ENCODE measurements around the gene FOXP1. TPM values are rescaled to one million over a fixed set of nuclear protein-coding genes. Genes with fewer than 3 reads are reported as not detected.
A peak's percentile ranks its signal among the peaks of the same experiment; 100 is the strongest.

Gene FOXP1
- total RNA-seq, 4 donors from 2014 or later, result 169 to 300 (median 202) TPM

- no peaks in the 10 kb centered on the region for H3K27me3 ChIP-seq
- no peaks in the 10 kb centered on the region for H3K9me3 ChIP-seq
- WGBS, 2 donors (ENCODE audit: low coverage in 1 of 2), result 24 to 40% methylated on average over 3 of the region's 3 CpGs
- H3K4me3 ChIP-seq, result no peak overlapping the region
- H3K27ac ChIP-seq, result peak overlapping the region; percentile 82 to 92 (median 88)
- H3K4me1 ChIP-seq, result peaks cover 17 to 100% (median 63%) of the 10 kb centered on the region in 3 donors
- TF ChIP-seq POLR2AphosphoS5 (IDR thresholded peaks at IDR 0.05), result peak; percentile 41
- TF ChIP-seq EP300 (IDR thresholded peaks at IDR 0.05), result no peak
- peak in 2 of 4 experiments; percentile 35 to 38 for TF ChIP-seq CTCF (IDR thresholded peaks at IDR 0.05)
- H3K36me3 ChIP-seq, result peaks cover 3 to 45% of the 10 kb centered on the region in 2 donors
- peak; percentile 58 for ATAC-seq
These were observed 594.4 kb downstream of the FOXP1 start for GRCh38 chr3:70989174-70989573.

- Histone ChIP-seq H3K9me3 (no peaks in the 10 kb centered on the region), H3K27me3 (no peaks in the 10 kb centered on the region), H3K27ac (peak overlapping the region; percentile 82 to 92 (median 88)), H3K36me3 (peaks cover 3 to 38% of the 10 kb centered on the region in 2 donors), H3K4me1 (peaks cover 27 to 100% (median 69%) of the 10 kb centered on the region in 3 donors), H3K4me3 (no peak overlapping the region)
- TF ChIP-seq POLR2AphosphoS5 (IDR thresholded peaks at IDR 0.05) (peak; percentile 41), EP300 (IDR thresholded peaks at IDR 0.05) (no peak), CTCF (IDR thresholded peaks at IDR 0.05) (no peak)
- 60 to 68% methylated on average over 3 to 4 of the region's 4 CpGs for WGBS, 2 donors (ENCODE audit: low coverage in 1 of 2)
- peak; percentile 61 for ATAC-seq
These were observed 595.4 kb downstream of the FOXP1 start for GRCh38 chr3:70988111-70988510.

GRCh38 chr3:70985572-70985971 lies 598.0 kb downstream of the FOXP1 start:
- no peak overlapping the region for H3K4me3 ChIP-seq
- no peaks in the 10 kb centered on the region for H3K9me3 ChIP-seq
- peaks cover 42 to 100% (median 75%) of the 10 kb centered on the region in 3 donors for H3K4me1 ChIP-seq
- WGBS, 2 donors (ENCODE audit: low coverage in 1 of 2), result 37 to 46% methylated on average over 4 of the region's 4 CpGs
- peak overlapping the region; percentile 82 to 91 (median 88) for H3K27ac ChIP-seq
- H3K36me3 ChIP-seq, result peaks cover 3 to 33% of the 10 kb centered on the region in 2 donors
- no peaks in the 10 kb centered on the region for H3K27me3 ChIP-seq
- no peak for ATAC-seq
- TF ChIP-seq POLR2AphosphoS5 (IDR thresholded peaks at IDR 0.05) (no peak), POLR2A (IDR thresholded peaks at IDR 0.05) (no peak), CTCF (IDR thresholded peaks at IDR 0.05) (no peak), EP300 (IDR thresholded peaks at IDR 0.05) (no peak)

GRCh38 chr3:70984776-70985482 lies 598.6 kb downstream of the FOXP1 start:
- no peaks in the 10 kb centered on the region for H3K27me3 ChIP-seq
- TF ChIP-seq POLR2AphosphoS5 (IDR thresholded peaks at IDR 0.05) (peak; percentile 93), CTCF (IDR thresholded peaks at IDR 0.05) (no peak)
- ATAC-seq, result no peak
- H3K4me3 ChIP-seq, result no peak overlapping the region
- peaks cover 3 to 33% of the 10 kb centered on the region in 2 donors for H3K36me3 ChIP-seq
- peak overlapping the region; percentile 87 to 93 (median 90) for H3K27ac ChIP-seq
- no peaks in the 10 kb centered on the region for H3K9me3 ChIP-seq
- peaks cover 45 to 100% (median 76%) of the 10 kb centered on the region in 3 donors for H3K4me1 ChIP-seq
- 31 to 47% methylated on average over 5 to 8 of the region's 8 CpGs for WGBS, 2 donors (ENCODE audit: low coverage in 1 of 2)

- Histone ChIP-seq H3K9me3 (no peaks in the 10 kb centered on the region), H3K27me3 (no peaks in the 10 kb centered on the region), H3K36me3 (peaks cover 3 to 39% of the 10 kb centered on the region in 2 donors), H3K4me3 (no peak overlapping the region), H3K4me1 (peaks cover 39 to 97% (median 57%) of the 10 kb centered on the region in 3 donors), H3K27ac (peak overlapping the region; percentile 87 to 93 (median 90))
- WGBS, 2 donors (ENCODE audit: low coverage in 1 of 2), result 0% methylated on average over 2 to 3 of the region's 6 CpGs
- ATAC-seq, result peak; percentile 60
- peak; percentile 63 for TF ChIP-seq POLR2AphosphoS5 (IDR thresholded peaks at IDR 0.05)
- TF ChIP-seq EP300 (IDR thresholded peaks at IDR 0.05), result no peak
These were observed 600.8 kb downstream of the FOXP1 start for GRCh38 chr3:70982700-70983140.
